Measurements from ENCODE around the gene SLCO1B1. TPM values are rescaled to one million over a fixed set of nuclear protein-coding genes. Genes with fewer than 3 reads are reported as not detected.
"Not testable (repeated sequence)": the region's sequence is repeated elsewhere in the genome, so short reads cannot be mapped to it uniquely, and the experiment has no call there.

SLCO1B1 gene
- total RNA-seq, 1 donor from 2014 or later: not detected

DNA sequence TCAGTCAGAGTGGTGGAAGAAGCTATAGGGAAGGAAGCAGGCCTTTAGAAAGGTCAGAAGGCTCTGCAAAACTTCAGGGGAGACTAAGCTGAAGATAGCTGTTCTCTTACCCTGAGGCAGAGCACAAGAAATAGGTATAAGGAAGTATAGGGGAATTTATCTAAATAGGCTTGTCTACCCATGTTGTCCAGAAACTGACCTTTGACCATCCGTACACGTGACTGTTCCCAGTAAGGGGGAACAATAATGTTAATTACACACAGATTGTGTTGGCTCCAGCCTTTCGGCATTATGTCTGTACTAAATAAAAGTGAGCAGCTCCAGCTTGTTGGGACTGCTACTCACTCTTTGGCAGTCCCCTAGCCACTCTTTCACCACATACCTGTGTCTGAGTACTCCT lies 59.0 kb downstream of the SLCO1B1 start:
- intact Hi-C loops (cut with DNase I): no loop called here
- H3K4me1 ChIP-seq: no peaks in the 10 kb centered on the region
- H3K27me3 ChIP-seq: no peaks in the 10 kb centered on the region
- H3K36me3 ChIP-seq: no peaks in the 10 kb centered on the region
- ATAC-seq (no peak), DNase-seq (no peak)
- H3K9me3 ChIP-seq: no peaks in the 10 kb centered on the region
- TF ChIP-seq, protein P1, sequence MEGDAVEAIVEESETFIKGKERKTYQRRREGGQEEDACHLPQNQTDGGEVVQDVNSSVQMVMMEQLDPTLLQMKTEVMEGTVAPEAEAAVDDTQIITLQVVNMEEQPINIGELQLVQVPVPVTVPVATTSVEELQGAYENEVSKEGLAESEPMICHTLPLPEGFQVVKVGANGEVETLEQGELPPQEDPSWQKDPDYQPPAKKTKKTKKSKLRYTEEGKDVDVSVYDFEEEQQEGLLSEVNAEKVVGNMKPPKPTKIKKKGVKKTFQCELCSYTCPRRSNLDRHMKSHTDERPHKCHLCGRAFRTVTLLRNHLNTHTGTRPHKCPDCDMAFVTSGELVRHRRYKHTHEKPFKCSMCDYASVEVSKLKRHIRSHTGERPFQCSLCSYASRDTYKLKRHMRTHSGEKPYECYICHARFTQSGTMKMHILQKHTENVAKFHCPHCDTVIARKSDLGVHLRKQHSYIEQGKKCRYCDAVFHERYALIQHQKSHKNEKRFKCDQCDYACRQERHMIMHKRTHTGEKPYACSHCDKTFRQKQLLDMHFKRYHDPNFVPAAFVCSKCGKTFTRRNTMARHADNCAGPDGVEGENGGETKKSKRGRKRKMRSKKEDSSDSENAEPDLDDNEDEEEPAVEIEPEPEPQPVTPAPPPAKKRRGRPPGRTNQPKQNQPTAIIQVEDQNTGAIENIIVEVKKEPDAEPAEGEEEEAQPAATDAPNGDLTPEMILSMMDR (IDR thresholded peaks at IDR 0.05): no peak
- H3K27ac ChIP-seq: no peak overlapping the region
- no peak overlapping the region for H3K4me3 ChIP-seq

GRCh38 chr12:21214433-21214832 lies 83.4 kb downstream of the SLCO1B1 start:
- H3K9me3 ChIP-seq; DNase-seq; ATAC-seq; H3K4me1 ChIP-seq; H3K4me3 ChIP-seq; H3K27ac ChIP-seq; H3K36me3 ChIP-seq; H3K27me3 ChIP-seq; intact Hi-C loops (cut with DNase I): not testable (repeated sequence)

DNA sequence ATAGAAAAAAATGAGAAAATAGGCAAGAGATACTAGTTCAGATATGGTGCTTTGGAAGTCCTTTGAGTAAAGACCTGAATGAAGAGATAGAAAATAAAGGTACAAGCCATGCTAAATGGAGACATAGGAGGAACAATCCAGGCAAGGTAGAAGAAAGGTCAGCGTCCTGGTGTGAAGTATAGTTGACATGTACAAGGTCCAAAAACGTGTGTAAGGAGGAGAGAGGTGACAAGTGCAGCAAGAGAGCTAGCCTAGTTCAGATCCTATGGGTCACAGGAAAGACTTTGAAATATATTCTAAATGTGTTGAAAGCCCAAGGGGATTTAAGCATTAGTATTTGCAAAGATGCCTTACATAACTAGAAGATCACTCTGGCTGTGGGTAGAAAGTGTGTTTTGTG lies 88.2 kb downstream of the SLCO1B1 start:
- ATAC-seq: no peak
- TF ChIP-seq, protein P1 (IDR thresholded peaks at IDR 0.05): no peak
- no peak overlapping the region for H3K27ac ChIP-seq
- no peak overlapping the region for H3K4me3 ChIP-seq
- no peak for DNase-seq
- no peaks in the 10 kb centered on the region for H3K4me1 ChIP-seq
- H3K27me3 ChIP-seq: no peaks in the 10 kb centered on the region
- intact Hi-C loops (cut with DNase I): no loop called here
- no peaks in the 10 kb centered on the region for H3K36me3 ChIP-seq
- H3K9me3 ChIP-seq: no peaks in the 10 kb centered on the region

DNA sequence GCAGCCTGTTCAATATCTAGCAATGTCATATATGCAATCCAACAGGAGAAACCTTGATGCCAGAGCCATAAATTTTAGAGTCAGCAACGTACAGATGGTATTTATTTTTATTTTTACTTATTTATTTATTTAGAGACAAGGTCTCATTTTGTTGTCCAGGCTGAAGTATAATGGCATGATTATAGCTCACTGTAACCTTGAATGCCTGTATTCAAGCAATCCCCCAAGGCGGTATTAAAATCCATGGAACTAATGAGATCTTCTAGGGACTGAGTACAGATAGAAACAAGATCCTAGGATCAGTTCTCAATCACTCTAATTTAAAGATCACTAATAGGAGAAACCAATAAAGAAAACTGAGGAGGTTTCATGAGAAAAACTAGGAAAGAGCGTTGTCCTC lies 89.3 kb downstream of the SLCO1B1 start:
- Histone ChIP-seq H3K4me3 (no peak overlapping the region), H3K4me1 (no peaks in the 10 kb centered on the region), H3K27me3 (no peaks in the 10 kb centered on the region), H3K27ac (no peak overlapping the region), H3K36me3 (no peaks in the 10 kb centered on the region), H3K9me3 (no peaks in the 10 kb centered on the region)
- ATAC-seq (no peak), DNase-seq (no peak)
- intact Hi-C loops (cut with DNase I): no loop called here
- TF ChIP-seq, protein P1 (IDR thresholded peaks at IDR 0.05): no peak

GRCh38 chr12:21221072-21221471 lies 90.1 kb downstream of the SLCO1B1 start:
- Histone ChIP-seq H3K9me3 (no peaks in the 10 kb centered on the region), H3K4me1 (no peaks in the 10 kb centered on the region), H3K4me3 (no peak overlapping the region), H3K36me3 (no peaks in the 10 kb centered on the region), H3K27ac (no peak overlapping the region), H3K27me3 (no peaks in the 10 kb centered on the region)
- no peak for DNase-seq
- TF ChIP-seq, protein P1 (IDR thresholded peaks at IDR 0.05): no peak
- ATAC-seq: no peak
- intact Hi-C loops (cut with DNase I): no loop called here

DNA sequence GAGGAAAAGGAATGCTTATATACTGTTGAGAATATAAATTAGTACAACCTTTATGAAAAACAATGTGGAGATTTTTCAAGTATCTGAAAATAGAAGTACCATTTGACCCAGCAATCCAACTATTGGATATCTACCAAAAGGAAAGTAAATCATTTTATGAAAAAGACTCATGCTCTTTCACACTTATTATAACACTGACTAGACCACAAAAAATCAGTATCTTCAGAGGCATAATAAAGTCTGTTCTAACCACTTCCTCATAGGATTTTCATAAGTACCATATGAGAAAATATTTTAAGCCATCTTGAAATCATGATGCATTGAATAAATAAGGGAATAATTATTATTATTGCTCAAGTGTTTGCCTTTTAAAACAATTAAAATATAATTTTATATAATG lies 90.8 kb downstream of the SLCO1B1 start:
- TF ChIP-seq, protein P1 (IDR thresholded peaks at IDR 0.05): no peak
- no peaks in the 10 kb centered on the region for H3K9me3 ChIP-seq
- no peak for ATAC-seq
- DNase-seq: no peak
- no peak overlapping the region for H3K4me3 ChIP-seq
- H3K36me3 ChIP-seq: no peaks in the 10 kb centered on the region
- no peak overlapping the region for H3K27ac ChIP-seq
- intact Hi-C loops (cut with DNase I): no loop called here
- H3K4me1 ChIP-seq: no peaks in the 10 kb centered on the region
- no peaks in the 10 kb centered on the region for H3K27me3 ChIP-seq
